Omental fat pad (tissue), 4 donors: Measurements from ENCODE around the gene ABCG1. TPM values are rescaled to one million over a fixed set of nuclear protein-coding genes. Genes with fewer than 3 reads are reported as not detected.
A peak's percentile ranks its signal among the peaks of the same experiment; 100 is the strongest.

ENCODE experiments used
- ATAC-seq: fragments of 150-250 bp; one replicate; pipeline ENCODE4 v1.9.1; 2016; ENCODE audit warnings: mild to moderate bottlenecking, moderate library complexity; ENCODE audit not compliant: low FRiP score
- DNase-seq: peaks from one replicate; pipeline ENCODE4 v3.0.0-alpha.2; 2019; ENCODE audit warnings: low spot score
- CTCF ChIP-seq, 3 donors: fragments of 450-650 bp; IDR thresholded peaks; one replicate each; pipeline ENCODE4 v1.5.1; 2016 to 2017; ENCODE audit warnings: antibody characterized with exemption in 3 of 3, mild to moderate bottlenecking in 3 of 3, moderate library complexity in 2 of 3
- total RNA-seq, 4 donors: library from RNA; depleted of rRNA; stranded (reverse); fragments of >200 nt; gene quantifications; one replicate each; pipeline ENCODE4 v1.1.0, GENCODE V29; 2016

ABCG1 gene
- total RNA-seq, 4 donors from 2014 or later: 9.8 to 45.1 (median 30.2) TPM

DNA sequence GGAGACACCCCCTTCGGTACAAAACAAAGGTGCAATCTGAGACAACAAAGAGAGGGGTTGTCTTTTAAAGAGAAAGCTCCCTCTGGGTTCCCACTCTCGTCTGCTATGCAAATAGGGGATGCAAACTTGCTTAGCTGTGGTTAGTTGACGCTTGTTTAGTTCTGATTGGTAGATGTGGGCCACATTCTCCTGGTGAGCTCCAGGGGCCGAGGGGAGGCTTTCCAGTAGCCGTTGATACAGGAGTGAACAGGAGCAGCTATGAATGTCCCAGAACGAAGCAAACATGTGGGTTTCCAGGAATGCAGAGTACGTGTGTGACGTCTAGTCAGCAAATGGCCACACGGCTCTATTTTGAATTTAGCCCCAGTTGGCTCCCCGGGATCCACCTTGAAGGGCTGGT, 117.1 kb downstream of the ABCG1 start:
- no peak for DNase-seq
- ATAC-seq: no peak
- TF ChIP-seq CTCF (IDR thresholded peaks at IDR 0.05): no peak

DNA sequence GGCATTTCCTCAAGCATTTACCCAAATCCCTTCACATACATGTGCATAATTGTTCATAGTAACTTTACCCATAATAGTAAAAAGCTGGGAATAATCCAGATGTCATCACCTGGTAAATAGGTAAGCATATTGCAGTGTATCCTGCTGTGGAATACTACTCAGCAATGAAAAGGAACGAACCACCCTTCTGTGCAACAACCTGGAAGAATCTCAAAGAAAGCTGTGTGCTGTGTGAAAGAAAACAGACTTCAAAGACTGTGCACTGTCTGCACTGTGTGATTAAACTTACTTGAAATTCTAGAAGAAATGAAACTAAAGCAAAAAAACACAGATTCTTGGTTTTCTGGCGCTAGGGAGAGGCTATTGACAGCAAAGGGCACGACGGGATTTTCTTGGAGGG, 118.3 kb downstream of the ABCG1 start:
- no peak for TF ChIP-seq CTCF (IDR thresholded peaks at IDR 0.05)
- DNase-seq (no peak), ATAC-seq (no peak)

DNA sequence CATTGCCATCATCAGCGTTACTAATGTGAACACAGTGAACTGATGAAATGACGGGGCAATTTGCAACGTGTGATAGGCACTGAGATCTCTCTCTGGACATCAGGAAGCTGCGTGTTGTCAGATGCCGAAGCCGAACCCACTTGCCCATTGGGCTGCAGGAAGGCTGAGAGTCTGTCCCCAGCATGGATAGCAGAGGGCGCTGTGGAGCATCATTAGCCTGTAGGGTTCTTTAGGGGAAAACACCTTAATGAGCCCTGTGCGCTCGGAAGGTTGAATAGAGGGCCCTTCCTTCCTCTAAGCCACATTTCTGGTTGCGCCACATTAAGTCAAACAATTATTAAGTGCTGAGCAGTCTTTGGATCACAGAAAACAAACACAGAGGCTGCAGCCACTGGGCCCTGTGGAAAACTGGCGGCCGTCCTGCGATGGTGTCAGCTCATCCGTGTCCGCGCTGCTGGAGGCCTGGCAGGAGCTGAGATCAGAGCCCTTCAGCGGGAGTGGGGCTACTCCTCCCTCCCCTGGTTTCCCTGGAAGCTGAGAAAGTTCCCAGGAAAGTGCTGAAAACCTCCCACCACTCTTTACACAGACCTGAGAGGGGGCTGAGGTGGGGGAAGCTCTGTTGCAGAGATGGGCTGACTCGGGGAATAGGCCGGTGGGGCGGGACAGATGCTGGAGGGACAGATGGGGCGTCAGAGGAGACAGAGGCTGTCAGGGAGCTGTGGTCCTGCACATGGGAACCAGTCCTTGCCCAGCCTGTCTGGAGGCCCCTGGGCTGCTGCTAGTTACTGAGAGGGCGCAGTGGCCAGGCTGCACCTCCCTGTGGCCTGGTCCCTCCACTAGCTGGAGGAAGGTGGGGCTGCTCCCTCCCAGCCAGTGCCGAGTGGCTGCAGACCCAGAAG, 119.1 kb downstream of the ABCG1 start:
- no peak for TF ChIP-seq CTCF (IDR thresholded peaks at IDR 0.05)
- ATAC-seq: peak; percentile 80
- peak; percentile 61 for DNase-seq

DNA sequence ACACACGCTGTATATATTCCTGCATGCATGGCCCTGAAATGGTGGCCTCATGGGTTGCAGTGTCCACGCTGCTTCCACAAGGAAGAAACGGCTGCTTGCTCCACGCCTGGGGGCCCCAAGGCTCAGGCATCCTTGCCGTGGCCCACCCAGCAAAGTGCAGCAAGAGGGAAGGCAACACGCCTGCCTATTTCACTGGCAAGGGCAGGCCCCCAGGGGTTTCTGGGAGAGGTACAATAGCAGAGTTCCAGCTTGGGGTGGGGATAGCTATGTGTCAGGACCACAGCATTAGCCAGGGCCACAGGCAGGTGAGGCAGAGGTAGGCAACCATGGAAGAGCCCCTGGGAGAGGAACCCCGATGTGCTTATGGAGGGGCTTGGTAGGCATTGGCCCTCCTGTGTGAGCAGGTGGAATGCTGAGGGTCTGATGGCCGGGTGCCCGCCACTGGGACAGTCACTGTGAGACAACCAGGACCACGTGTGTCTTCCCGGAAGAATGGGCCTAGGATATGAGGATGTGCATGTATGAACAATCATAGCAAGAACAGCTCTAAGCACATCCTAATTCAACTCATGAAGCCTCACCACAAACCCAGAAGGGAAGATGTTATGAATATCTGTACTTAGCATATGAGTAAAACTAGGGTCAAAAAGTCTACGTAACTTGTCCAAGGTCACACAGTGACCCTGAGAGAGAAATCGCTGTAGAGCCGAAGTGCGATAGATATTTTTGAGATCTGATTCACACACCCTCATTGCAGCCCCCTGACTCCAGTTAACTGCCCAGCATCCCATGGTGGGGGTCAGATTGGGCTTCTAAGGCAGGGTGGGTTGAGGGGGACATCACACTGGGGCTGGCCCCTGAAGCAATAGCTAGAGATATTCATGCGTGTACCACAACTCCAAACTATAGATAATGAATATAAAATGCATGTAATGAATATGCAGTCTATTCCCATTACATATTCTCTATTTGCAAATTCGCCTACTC, 120.1 kb downstream of the ABCG1 start:
- TF ChIP-seq CTCF (IDR thresholded peaks at IDR 0.05): no peak
- ATAC-seq: no peak

GRCh38 chr21:42340187-42341050, 121.5 kb downstream of the ABCG1 start:
- ATAC-seq (no peak), DNase-seq (no peak)
- TF ChIP-seq CTCF (IDR thresholded peaks at IDR 0.05): no peak

More for the DNA sequence above, 120.1 kb downstream of the ABCG1 start:
- DNase-seq: no peak

GRCh38 chr21:42341776-42342542, 123.0 kb downstream of the ABCG1 start:
- DNase-seq: no peak
- ATAC-seq: no peak
- TF ChIP-seq CTCF (IDR thresholded peaks at IDR 0.05): no peak
